Measurements from ENCODE around the gene COL9A3.

DNA sequence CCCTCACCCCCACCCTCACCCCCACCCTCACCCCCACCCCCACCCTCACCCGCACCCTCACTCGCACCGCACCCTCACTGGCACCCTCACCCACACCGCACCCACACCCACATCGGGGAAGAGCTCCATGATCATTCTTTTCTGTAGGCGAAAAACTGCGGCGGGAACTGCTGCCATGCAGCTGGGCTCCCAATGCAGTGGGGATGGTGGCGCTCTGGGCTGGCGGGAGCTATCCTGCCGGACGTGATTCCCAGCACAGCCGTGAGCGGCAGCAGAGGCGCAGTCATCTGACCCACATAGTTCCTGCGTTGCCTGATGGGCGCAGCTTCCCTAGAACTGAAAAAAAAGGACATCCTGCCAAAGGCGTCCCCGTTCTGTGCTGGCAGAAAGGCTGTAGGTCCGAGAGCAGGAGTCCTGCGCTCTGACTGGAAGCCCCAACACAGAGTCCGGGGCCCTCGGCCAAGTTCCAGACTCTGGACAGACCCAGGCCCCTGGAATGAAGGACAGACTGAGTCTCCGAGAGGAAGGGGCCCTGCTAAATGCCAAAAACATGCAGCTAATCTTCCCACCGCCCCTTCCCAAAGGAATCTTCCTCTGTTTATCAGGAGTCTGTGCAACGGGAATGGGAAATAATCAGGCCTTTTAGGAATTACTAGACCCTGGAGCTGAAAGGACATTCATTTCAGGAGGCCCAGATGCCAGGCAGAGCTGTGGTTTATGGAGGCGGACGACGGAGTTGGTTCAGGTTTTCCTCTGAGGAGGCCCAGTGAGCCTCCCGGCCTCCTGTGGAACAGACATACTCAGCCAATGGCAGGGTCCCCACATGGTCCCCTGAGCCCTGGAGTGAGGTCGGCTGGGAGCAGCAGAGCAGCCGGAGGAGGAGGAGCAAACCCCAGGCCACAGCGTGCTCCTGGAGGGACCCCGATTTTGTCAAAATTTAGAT is 58.8 kb downstream of the COL9A3 start:
- TF ChIP-seq, protein P1, sequence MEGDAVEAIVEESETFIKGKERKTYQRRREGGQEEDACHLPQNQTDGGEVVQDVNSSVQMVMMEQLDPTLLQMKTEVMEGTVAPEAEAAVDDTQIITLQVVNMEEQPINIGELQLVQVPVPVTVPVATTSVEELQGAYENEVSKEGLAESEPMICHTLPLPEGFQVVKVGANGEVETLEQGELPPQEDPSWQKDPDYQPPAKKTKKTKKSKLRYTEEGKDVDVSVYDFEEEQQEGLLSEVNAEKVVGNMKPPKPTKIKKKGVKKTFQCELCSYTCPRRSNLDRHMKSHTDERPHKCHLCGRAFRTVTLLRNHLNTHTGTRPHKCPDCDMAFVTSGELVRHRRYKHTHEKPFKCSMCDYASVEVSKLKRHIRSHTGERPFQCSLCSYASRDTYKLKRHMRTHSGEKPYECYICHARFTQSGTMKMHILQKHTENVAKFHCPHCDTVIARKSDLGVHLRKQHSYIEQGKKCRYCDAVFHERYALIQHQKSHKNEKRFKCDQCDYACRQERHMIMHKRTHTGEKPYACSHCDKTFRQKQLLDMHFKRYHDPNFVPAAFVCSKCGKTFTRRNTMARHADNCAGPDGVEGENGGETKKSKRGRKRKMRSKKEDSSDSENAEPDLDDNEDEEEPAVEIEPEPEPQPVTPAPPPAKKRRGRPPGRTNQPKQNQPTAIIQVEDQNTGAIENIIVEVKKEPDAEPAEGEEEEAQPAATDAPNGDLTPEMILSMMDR (conservative IDR thresholded peaks at IDR 0.05): no peak; the same call in 1 of the 2 replicates
- no peak for TF ChIP-seq EZH2 (IDR thresholded peaks at IDR 0.05; ENCODE audit: low read depth)

Measured in PC-9 (cell line).